HUES6 (cell line): Measurements from ENCODE around the gene CNTLN.
"Not testable (repeated sequence)": the region's sequence is repeated elsewhere in the genome, so short reads cannot be mapped to it uniquely, and the experiment has no call there.

Experiments used
- H3K27ac ChIP-seq: 2 replicates; pipeline ENCODE4 v1.7.0; 2013; ENCODE audit warnings: low read depth, mild to moderate bottlenecking, low read length, inconsistent platforms
- H3K27me3 ChIP-seq: 2 replicates; pipeline ENCODE4 v1.6.1; 2013; ENCODE audit warnings: low read length; ENCODE audit not compliant: control insufficient read depth, insufficient read depth
- H3K36me3 ChIP-seq: 2 replicates; pipeline ENCODE4 v1.6.1; 2013; ENCODE audit warnings: low read length; ENCODE audit not compliant: control insufficient read depth, insufficient read depth
- H3K4me1 ChIP-seq: 2 replicates; pipeline ENCODE4 v1.6.1; 2013; ENCODE audit warnings: low read length; ENCODE audit not compliant: control insufficient read depth, insufficient read depth
- H3K4me3 ChIP-seq: 2 replicates; pipeline ENCODE4 v1.5.1; 2013; ENCODE audit warnings: low read depth, low read length
- H3K9ac ChIP-seq: one replicate; pipeline ENCODE4 v1.6.1; 2013; ENCODE audit warnings: mild to moderate bottlenecking, low read length
- H3K9me3 ChIP-seq: 2 replicates; pipeline ENCODE4 v1.6.1; 2013; ENCODE audit warnings: low read depth, low read length; ENCODE audit not compliant: control insufficient read depth, insufficient read depth

Gene CNTLN

DNA sequence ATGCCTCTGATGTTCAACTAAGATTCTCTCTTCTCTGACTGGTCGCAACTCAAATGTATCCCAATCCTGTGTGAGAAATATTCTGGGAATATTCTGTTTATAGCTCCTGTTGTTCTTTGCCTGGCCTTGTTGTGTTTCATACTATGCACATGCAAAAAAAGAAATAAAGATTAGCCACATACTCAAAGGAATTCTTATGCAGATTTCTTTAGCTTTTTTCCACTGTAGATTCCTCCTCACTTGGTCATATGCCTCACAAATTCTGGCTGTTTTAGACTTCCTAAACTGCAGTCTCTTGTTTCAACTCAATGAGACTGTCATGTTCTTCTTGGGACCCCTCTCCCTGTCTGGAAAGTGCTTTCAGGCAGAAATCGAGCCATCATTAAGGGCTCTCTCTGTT, 226.5 kb downstream of the CNTLN start:
- Histone ChIP-seq H3K27ac (peak overlapping the region; percentile 9; the same call in 1 of the 2 replicates), H3K9ac (no peak overlapping the region), H3K9me3 (no peaks in the 10 kb centered on the region), H3K4me3 (no peak overlapping the region), H3K4me1 (peaks cover 7% of the 10 kb centered on the region; the same call in 1 of the 2 replicates), H3K27me3 (no peaks in the 10 kb centered on the region), H3K36me3 (no peaks in the 10 kb centered on the region)

DNA sequence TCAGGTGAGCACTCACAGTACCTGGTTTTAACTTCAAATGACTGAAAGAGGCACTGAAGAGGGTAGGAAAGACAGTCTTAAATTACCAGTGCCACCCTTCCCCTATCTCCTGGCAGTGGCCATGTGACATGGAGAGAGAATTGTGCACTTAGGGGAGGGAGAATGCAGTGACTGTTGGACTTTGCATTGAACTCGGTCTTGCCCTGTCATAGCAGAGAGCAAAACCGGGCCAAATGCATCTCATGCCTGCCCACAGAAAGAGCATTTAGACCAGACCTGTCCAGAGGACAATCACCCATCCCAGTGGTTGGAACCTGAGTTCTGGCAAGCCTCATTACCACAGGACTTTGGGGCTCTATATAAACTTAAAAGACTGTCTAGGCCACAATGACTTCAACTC, 232.2 kb downstream of the CNTLN start:
- H3K36me3 ChIP-seq = no peaks in the 10 kb centered on the region; the same call in 1 of the 2 replicates
- no peaks in the 10 kb centered on the region for H3K27me3 ChIP-seq
- H3K9ac ChIP-seq = no peak overlapping the region
- H3K9me3 ChIP-seq = no peaks in the 10 kb centered on the region
- H3K4me3 ChIP-seq = no peak overlapping the region
- H3K4me1 ChIP-seq = no peaks in the 10 kb centered on the region
- H3K27ac ChIP-seq = no peak overlapping the region

DNA sequence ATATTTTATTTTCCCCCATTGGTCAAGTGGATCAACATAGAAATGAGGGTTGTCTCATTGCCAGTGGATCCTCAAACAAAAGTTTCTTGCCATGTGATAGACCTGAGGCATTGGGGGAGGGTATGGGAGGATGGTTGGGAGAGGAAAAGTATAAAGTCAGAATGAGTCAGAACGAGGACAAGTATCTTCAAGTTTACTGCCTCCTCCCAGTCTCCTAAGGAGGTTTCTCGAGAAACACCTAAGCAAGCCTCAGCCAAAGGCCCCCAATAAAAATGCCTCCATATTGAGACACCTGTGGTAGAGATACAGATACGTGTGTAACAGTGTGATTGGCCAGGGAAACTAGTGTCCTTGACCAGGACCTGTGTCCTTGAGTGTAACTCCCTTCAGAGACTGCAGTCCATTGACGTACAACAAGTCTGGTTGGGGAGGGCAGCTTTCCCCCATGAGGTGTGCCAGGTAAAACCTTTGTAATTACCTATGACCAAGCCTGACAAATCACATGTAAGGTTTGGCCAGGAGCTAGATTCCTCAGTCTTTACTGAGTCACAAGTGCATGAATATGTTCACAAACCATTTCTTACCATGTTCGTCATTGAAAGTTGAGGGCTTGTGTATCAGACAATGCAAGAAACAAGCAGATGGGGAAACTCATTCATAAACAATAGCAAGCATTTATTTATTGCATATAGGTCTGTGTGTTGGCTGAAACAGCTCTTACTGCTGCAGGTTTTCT, 245.5 kb downstream of the CNTLN start:
- Histone ChIP-seq H3K9ac (no peak overlapping the region), H3K4me3 (no peak overlapping the region), H3K27me3 (no peaks in the 10 kb centered on the region), H3K36me3 (no peaks in the 10 kb centered on the region), H3K9me3 (no peaks in the 10 kb centered on the region), H3K4me1 (no peaks in the 10 kb centered on the region), H3K27ac (no peak overlapping the region)

DNA sequence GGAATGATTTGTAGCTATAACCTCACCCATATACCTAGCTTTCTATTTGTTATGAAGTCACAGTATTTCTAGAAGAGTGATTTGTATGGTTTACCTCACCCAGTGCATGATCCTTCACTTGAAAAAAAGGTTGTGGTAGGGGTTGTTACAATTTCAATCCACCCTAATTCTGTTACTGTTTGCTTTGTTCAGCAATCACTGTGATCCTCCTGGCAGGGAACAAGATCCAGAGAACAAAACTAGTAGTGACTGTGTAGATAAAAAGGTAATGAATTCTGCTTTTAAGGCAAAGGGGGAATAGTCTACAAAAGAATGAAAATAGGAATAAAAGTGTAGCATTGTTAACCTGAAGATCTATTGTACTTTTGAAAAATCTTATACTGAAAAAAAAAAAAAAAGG, 252.7 kb downstream of the CNTLN start:
- no peaks in the 10 kb centered on the region for H3K36me3 ChIP-seq
- H3K27ac ChIP-seq = no peak overlapping the region
- H3K9ac ChIP-seq = no peak overlapping the region
- H3K27me3 ChIP-seq = no peaks in the 10 kb centered on the region
- no peaks in the 10 kb centered on the region for H3K9me3 ChIP-seq
- peaks cover 4% of the 10 kb centered on the region; the same call in 1 of the 2 replicates for H3K4me1 ChIP-seq
- H3K4me3 ChIP-seq = no peak overlapping the region

DNA sequence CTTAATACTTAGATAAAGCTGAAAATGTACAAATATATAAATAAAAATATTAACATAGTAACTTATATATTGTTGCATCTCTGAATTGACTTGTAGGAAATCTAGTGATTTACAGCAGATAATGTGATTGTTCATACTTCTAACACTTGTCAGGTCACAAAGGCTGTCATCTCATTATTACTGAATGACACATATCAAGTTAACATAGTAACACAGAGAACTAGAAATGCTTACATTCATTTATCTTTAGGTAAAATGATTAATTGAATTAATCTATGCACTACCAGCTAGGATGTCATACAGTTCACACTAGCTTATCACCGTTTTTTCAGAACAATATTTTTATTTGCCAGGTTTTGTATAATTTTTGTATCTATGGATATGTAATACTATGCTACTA, 254.2 kb downstream of the CNTLN start:
- Histone ChIP-seq H3K4me1 (peaks cover 4% of the 10 kb centered on the region; the same call in 1 of the 2 replicates), H3K27ac (no peak overlapping the region), H3K9ac (no peak overlapping the region), H3K4me3 (no peak overlapping the region), H3K27me3 (no peaks in the 10 kb centered on the region), H3K9me3 (no peaks in the 10 kb centered on the region), H3K36me3 (no peaks in the 10 kb centered on the region)

DNA sequence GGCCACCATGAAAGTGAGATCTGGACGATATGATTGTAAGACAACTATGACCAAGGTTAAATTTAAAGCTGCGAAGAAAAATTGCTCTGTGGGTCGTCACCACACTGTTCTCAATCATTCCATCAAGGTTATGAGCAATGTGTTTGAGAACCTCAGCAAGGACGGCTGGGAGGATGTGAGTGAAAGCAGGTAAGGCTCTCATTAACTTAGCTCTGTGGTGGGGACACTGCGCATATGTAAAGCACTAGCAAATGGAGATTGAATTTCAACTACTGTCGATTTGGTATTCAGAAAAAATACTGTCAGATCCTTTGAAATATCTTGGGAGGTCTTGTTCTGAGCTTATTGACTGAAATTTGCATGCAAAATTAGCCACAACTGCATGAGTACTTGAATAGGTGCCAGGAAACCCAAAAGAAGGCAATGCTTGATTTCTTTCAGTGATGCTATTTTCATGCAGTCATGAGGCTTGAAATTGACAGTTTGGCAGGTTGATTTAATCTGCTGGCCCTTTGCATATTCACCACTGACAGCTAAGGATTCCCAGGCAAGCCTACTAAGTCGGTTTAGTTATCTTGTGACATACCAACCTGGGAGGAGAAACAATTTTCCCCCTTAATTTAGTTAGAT, 260.2 kb downstream of the CNTLN start:
- Histone ChIP-seq H3K27me3 (no peaks in the 10 kb centered on the region), H3K9ac (no peak overlapping the region), H3K4me3 (no peak overlapping the region), H3K36me3 (no peaks in the 10 kb centered on the region), H3K9me3 (no peaks in the 10 kb centered on the region), H3K27ac (peak overlapping the region; percentile 70; the same call in 1 of the 2 replicates), H3K4me1 (peaks cover 47% of the 10 kb centered on the region)

DNA sequence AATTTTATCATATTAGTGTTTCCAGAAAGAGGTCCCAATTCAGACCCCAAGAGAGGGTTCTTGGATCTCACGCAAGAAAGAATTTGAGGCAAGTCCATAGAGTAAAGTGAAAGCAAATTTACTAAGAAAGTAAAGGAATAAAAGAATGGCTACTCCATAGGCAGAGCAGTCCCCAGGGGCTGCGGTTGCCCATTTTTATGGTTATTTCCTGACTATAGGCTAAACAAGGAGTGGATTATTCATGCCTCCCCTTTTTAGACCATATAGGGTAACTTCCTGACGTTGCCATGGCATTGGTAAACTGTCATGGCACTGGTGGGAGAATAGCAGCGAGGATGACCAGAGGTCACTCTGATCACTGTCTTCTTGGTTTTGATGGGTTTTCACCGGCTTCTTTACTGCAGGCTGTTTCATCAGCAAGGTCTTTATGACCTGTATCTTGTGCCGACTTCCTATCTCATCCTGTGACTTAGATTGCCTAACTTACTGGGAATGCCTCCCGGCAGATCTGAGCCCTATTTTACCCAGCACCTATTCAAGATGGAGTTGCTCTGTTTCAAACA, 262.4 kb downstream of the CNTLN start:
- H3K27ac ChIP-seq, H3K9me3 ChIP-seq, H3K36me3 ChIP-seq, H3K27me3 ChIP-seq, H3K9ac ChIP-seq: not testable (repeated sequence)
- Histone ChIP-seq H3K4me3 (peak overlapping the region; percentile 34; the same call in 1 of the 2 replicates), H3K4me1 (peaks cover 47% of the 10 kb centered on the region)

DNA sequence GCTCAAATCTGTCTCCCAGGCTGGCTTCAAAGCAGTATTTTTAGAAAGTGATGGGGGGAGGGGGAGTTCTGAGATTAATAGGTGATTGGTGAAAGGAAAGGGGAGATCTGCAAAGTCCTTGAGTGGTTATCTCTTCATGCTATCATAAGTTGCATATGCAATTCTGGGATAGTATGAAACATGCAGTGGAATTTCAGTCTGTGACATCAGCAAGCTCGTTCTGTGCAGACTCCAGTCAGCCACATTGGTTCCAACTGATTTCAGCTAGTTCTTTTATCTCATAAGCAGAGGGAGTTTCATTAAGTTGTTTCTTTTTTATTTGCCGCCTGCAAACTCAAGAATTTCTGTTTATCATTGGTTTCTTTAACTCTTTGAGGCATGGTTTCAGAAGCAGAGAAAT, 263.5 kb downstream of the CNTLN start:
- Histone ChIP-seq H3K4me1 (peaks cover 47% of the 10 kb centered on the region), H3K9me3 (no peaks in the 10 kb centered on the region), H3K9ac (no peak overlapping the region), H3K36me3 (no peaks in the 10 kb centered on the region), H3K4me3 (no peak overlapping the region), H3K27me3 (no peaks in the 10 kb centered on the region), H3K27ac (no peak overlapping the region)

DNA sequence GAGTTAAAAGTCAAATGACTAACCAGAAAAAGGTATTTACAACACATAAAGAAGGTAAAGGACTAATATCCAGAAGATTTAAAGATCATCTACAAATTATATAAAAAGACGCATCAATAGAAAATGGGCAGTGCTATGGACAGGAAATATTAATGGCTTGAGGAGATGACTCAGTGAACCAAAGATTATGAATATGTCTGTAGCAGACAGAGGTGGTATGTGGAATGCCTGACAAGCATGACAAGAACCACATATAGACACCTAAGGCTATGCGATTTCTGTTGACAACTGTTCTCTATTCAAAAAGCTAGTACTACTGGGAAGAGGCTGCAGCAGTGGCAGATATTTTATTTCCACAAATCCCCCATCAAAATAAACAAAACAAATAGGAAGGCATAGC, 267.0 kb downstream of the CNTLN start:
- no peaks in the 10 kb centered on the region for H3K9me3 ChIP-seq
- no peak overlapping the region for H3K4me3 ChIP-seq
- H3K36me3 ChIP-seq = no peaks in the 10 kb centered on the region
- H3K9ac ChIP-seq = no peak overlapping the region
- H3K27me3 ChIP-seq = no peaks in the 10 kb centered on the region
- H3K27ac ChIP-seq = no peak overlapping the region
- peaks cover 19% of the 10 kb centered on the region for H3K4me1 ChIP-seq

DNA sequence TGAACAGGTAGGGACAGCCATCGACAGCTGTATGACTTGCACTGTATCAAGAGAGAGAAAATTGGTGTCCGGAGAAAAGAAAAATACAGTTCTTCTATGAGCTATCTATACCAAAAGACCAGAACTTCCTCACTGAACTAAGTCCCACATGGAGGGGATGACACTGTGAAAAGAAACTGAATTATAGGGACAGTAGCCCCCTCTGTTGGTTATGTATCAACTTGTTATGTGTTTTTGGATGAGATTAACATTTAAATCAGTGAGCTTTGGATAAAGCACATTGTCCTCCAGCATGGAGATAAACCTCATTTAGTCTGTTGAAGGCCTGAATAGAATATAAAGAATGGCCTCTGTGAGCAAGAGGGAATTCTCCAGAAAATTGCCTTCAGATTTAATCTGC, 267.5 kb downstream of the CNTLN start:
- Histone ChIP-seq H3K27me3 (no peaks in the 10 kb centered on the region), H3K27ac (no peak overlapping the region), H3K4me3 (no peak overlapping the region), H3K36me3 (no peaks in the 10 kb centered on the region), H3K9ac (no peak overlapping the region), H3K9me3 (no peaks in the 10 kb centered on the region), H3K4me1 (peaks cover 17% of the 10 kb centered on the region)

DNA sequence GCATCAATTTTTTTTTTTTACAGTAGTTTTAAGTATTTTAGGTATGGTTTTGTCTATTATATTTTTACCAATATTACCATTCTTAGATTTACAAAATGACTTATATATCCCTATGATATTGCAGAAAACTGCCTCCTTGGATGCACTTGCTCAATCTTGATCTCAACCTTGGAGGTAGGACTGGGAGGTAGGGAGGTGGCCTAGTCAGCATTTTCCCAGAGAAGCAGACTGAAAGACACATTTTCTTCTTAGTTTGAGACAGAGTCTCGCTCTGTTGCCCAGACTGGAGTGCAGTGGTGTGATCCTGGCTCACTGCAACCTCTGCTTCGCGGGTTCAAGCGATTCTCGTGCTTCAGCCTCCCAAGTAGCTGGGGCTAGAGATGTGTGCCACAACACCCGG, 268.7 kb downstream of the CNTLN start:
- no peak overlapping the region for H3K4me3 ChIP-seq
- no peaks in the 10 kb centered on the region for H3K9me3 ChIP-seq
- H3K9ac ChIP-seq = no peak overlapping the region
- no peak overlapping the region for H3K27ac ChIP-seq
- H3K4me1 ChIP-seq = peaks cover 7% of the 10 kb centered on the region
- H3K27me3 ChIP-seq = no peaks in the 10 kb centered on the region
- no peaks in the 10 kb centered on the region for H3K36me3 ChIP-seq
